GM21528 (cell line): ENCODE measurements around the gene CYS1.

ENCODE experiments used
- ATAC-seq: cut with Tn5 transposase; IDR thresholded peaks from one replicate; pipeline ENCODE4 v1.9.1; 2021; ENCODE audit warnings: mild to moderate bottlenecking, moderate library complexity; ENCODE audit not compliant: unreplicated experiment, low FRiP score

CYS1 gene

DNA sequence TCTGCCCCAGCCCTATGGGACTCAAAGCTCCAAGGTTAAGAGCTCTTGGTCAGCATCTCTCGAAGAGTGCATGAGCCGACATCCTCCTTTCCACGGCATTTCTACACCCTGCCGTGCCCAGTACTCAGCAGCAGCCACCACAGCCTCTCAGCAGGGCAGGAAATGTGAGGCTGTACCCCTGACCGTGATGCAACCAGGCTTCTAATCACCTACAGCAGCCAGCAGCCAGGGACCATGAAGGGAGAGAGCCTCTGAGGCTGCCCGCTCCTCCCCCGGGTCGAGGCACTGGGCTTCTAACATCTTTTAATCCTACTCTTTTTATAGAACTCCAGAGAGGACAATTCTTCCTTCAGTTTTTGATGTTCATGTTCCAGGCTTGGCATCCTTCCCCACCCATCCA is 6.5 kb downstream of the CYS1 start:
- ATAC-seq = no peak

- ATAC-seq = peak; percentile 66
These were observed 7.3 kb downstream of the CYS1 start for GRCh38 chr2:10072656-10073480.

DNA sequence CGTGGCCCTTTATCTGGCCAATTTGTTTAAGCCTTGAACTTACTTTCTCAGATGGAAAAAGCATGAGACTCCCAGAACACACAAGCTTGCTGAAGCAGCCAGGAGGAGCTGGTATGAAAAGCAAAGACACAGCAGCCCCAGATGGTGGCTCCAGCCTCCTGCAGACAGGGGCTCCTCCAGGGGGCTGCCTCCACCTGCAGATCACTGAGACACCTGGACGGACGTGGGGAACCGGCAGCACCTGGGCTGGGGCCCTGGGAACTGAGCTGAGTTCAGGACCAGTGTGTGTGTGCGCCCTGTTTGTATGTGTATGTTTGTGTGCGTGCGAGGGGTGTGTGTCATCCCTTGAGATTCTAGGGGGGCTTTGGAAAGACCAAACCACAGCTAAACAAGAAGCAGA is 8.6 kb downstream of the CYS1 start:
- no peak for ATAC-seq

DNA sequence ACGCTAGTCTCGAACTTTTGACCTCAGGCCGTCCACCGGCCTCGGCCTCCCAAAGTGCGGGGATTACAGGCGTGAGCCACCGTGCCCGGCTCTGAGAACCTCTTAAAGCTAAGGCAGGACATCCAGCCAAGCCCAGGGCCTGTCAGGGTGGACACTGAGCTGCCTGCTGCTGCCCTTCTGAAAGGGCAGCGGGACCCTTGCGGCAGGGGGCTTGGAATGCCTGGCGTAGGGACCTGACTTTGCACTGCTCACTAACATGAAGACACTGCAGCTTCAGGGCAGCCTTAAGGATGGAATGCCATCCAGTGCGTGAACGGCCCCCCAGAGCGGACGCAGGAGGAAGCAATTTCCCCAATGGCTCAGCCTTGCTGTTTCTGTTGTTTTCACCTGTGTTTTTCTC is 9.0 kb downstream of the CYS1 start:
- ATAC-seq = no peak

DNA sequence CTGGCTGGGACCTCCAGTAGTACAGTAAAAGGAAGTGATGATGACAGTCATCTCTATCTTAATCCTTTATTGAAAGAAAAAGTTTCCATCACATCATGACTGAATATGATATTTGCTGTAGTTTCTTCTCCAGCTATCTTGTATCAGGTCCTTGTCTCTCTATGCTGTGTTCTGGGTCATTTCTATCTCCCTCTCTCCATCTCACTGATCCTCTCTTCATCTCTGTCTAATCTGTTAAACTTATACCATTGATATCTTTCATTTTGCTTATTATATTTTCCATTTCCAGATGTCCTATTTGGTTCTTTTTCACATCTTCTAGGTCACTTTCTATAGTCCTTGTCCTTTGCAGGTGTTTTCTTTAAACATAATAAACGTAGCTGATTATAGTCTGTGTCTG is 12.3 kb downstream of the CYS1 start:
- ATAC-seq = no peak

DNA sequence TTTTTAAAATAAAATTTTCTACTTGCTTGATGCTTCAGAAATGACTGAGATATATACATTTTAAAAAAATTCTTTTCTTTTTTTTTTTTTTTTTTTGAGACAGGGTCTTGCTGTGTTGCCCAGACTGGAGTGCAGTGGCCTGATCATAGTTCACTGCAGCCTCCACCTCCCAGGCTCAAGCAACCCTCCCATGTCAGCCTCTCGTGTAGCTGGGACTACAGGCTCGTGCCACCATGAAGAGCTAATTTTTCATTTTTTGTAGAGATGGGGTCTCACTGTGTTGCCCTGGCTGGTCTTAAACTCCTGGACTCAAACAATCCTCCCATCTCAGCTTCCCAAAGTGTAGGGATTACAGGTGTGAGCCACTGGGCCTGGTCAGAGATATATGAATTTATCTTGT is 12.9 kb downstream of the CYS1 start:
- ATAC-seq = no peak

DNA sequence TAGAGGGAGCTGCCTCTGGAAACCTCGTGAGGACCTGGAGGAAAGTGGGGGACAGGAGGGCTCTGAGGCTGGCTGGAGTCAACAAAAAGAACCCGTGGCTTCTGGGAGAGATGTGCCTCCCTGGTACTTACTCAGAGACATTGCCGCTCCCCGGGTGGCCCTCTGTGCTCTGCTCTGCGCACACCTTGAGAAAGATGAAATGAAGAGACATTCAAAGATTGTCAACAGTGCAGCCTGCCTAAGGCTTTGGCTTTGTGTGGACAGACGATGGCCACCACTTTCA is 14.5 kb downstream of the CYS1 start:
- no peak for ATAC-seq

DNA sequence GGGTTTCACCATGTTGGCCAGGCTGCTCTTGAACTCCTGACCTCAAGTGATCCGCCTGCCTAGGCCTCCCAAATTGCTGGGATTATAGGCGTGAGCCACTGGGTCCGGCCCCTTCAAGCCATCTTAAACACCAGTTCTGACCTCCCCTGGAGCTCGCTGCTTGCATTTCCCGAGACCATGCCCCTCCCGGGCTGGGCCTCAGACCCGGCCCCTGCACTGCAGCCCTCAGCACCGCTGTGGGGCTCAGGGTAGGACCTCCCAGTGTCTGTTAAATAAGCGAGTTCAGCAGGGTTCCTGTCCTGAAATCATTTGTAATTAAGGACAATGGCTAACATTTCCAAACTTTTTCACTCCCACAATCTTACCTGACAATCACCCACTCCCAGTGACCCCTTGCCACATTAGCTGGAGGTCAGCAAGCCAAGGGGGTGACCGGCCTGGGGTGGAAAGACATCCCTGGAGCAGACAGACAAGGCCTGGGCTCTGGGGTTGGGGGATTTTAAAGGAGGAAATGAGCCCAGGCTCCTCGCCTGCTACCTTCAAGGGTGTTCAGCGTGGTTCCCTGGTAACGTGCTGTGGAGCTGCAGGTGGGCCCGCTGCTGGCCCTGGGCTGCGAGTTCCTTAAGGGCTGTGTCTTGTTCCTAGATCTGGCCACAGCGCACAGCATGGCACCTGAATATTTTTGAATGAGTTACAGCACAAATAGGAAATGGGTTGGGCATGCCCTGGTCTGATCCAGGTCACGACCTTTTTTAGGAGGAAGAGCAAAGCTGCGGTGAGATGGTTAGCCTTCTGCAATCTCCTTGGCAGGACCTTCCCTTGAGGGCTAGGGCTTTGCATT is 15.1 kb downstream of the CYS1 start:
- no peak for ATAC-seq

GRCh38 chr2:10063566-10063965 is 16.6 kb downstream of the CYS1 start:
- no peak for ATAC-seq

GRCh38 chr2:10062931-10063365 is 17.3 kb downstream of the CYS1 start:
- ATAC-seq = no peak

DNA sequence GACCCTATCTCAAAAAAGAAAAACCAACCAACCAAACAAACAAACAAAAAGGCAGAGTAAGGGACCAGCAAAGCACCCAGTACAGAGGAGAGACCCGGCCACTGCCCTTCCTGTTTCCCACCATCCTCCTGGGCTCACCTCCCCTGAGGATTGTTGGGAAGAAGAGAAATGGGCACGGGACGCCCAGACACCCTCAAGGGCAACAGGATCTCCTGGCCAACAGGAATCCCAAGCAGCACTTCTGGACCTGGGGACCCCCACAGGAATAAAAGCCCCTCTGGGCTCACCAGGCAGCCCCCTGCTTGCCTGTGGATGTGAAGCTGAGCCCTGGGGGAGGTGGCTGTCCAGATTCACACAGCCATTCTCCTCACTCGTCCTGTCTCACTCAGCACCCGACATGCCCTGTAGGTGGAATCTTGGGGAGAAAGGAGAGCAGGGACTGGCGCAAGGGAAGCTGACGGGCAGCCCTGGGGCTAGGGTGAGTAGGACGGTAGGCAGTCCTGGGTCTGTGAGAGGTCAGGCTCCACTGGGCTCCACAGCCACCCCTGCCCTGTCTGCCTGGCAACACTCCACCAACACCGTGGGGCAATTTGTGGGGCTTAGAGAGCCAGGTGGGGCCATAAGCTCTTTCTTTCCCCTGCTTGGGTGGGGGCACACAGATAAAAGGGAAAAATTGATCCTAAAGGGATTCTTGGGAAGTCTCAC is 18.8 kb downstream of the CYS1 start:
- no peak for ATAC-seq

DNA sequence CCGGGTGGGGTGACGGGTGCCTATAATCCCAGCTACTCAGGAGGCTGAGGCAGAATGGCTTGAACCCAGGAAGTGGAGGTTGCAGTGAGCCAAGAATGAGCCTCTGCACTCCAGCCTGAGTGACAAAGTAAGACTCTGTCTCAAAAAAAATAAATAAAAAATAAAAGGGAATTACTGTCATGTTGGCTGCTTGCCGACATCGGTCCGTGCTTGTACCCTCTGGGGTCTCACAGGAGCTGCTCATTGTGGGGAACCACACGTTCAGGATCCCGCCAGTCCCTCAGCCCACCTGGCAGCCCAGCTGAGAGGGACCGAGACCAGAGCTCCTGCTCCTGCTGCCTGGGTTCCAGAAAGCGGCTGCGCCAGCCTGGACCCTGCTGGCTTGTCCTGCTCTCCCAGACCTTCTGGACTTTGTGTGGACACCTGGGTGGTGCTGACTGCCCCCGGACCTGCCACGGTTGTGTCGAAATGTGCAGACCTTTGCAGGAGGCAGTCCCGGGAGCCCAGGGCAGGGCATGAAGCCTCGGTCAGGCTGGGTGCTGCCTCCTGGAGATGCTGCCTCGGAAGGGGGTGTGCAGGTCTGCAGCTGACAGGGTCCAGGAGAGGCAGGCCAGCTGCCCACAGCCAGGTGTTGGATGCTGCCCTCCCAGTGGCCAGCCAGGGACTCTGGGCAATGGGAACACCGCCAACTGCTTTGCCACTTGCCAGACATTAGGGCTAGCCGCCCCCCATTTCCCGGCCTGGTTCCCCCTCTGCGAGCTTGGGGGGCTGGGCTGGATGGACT is 20.5 kb downstream of the CYS1 start:
- no peak for ATAC-seq

GRCh38 chr2:10059016-10059351 is 21.2 kb downstream of the CYS1 start:
- no peak for ATAC-seq

- no peak for ATAC-seq
These were observed 21.8 kb downstream of the CYS1 start for GRCh38 chr2:10058251-10059015.

- no peak for ATAC-seq
These were observed 22.7 kb downstream of the CYS1 start for GRCh38 chr2:10057231-10058107.

GRCh38 chr2:10056439-10056838 is 23.8 kb downstream of the CYS1 start:
- ATAC-seq = no peak

DNA sequence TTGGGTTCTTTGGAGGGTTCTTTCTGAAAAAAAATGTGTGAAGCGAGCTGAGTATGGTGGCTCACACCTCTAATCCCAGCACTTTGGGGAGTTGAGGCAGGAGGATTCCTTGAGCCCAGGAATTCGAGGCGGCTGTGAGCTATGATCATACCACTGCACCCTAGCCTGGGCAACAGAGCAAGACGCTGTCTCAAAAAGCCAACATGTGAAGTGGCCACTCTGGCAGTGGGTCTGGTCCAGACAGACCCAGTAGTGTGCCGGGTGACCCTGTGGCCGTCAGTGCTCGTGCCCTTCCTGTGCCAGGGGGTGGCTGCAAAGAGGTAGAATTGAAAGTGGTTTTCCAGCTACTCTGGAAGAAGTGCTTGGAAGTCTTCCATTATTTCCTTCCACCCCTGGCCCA is 25.2 kb downstream of the CYS1 start:
- no peak for ATAC-seq

- ATAC-seq = no peak
These were observed 25.8 kb downstream of the CYS1 start for GRCh38 chr2:10054424-10054823.

- ATAC-seq = no peak
These were observed 26.9 kb downstream of the CYS1 start for GRCh38 chr2:10053351-10053750.
